Neural progenitor cell (in vitro differentiated cells): ENCODE data around the gene ATOH8. TPM values are rescaled to one million over a fixed set of nuclear protein-coding genes. Genes with fewer than 3 reads are reported as not detected.
A peak's percentile ranks its signal among the peaks of the same experiment; 100 is the strongest.

Experiments
- DNase-seq: peaks from one replicate; pipeline ENCODE4 v3.0.0-alpha.2; 2016; ENCODE audit warnings: low spot score
- H2AFZ ChIP-seq: fragments of 200-600 bp; sonication (generic); replicated peaks from 2 replicates; pipeline ENCODE4 v1.6.1; 2016; ENCODE audit warnings: antibody characterized with exemption
- H3F3A ChIP-seq: fragments of 200-600 bp; sonication (generic); 2 replicates; pipeline ENCODE4 v1.6.1; 2016; ENCODE audit warnings: antibody characterized with exemption, low read depth
- H3K27ac ChIP-seq: fragments of 200-600 bp; sonication (generic); 2 replicates; pipeline ENCODE4 v1.5.1; 2016; ENCODE audit warnings: mild to moderate bottlenecking
- H3K27me3 ChIP-seq: fragments of 200-600 bp; sonication (generic); 2 replicates; pipeline ENCODE4 v1.6.1; 2016; ENCODE audit warnings: mild to moderate bottlenecking, moderate library complexity
- H3K36me3 ChIP-seq: fragments of 200-600 bp; sonication (generic); 2 replicates; pipeline ENCODE4 v1.5.1; 2016
- H3K4me1 ChIP-seq: fragments of 200-600 bp; sonication (generic); 2 replicates; pipeline ENCODE4 v1.6.1; 2016; ENCODE audit warnings: mixed run types
- H3K4me2 ChIP-seq: fragments of 200-600 bp; sonication (generic); 2 replicates; pipeline ENCODE4 v1.6.1; 2016
- H3K4me3 ChIP-seq: fragments of 200-600 bp; sonication (generic); 2 replicates; pipeline ENCODE4 v1.5.1; 2016
- H3K79me2 ChIP-seq: fragments of 200-600 bp; sonication (generic); 2 replicates; pipeline ENCODE4 v1.6.1; 2016; ENCODE audit warnings: low read depth
- H3K9ac ChIP-seq: fragments of 200-600 bp; sonication (generic); 2 replicates; pipeline ENCODE4 v1.6.1; 2016
- H3K9me3 ChIP-seq: fragments of 200-600 bp; sonication (generic); 2 replicates; pipeline ENCODE4 v1.5.1; 2016; ENCODE audit warnings: low read depth
- H4K20me1 ChIP-seq: fragments of 200-600 bp; sonication (generic); 2 replicates; pipeline ENCODE4 v1.6.1; 2016; ENCODE audit warnings: low read depth
- H3K27ac Mint-ChIP-seq: 3 replicates; pipeline ENCODE4 v1.8.0; 2021; ENCODE audit warnings: mixed read lengths
- H3K27me3 Mint-ChIP-seq: 2 replicates; pipeline ENCODE4 v1.8.0; 2022; ENCODE audit warnings: low read depth, mild to moderate bottlenecking, inconsistent platforms, moderate library complexity, mixed read lengths; ENCODE audit not compliant: insufficient read depth
- H3K36me3 Mint-ChIP-seq: 3 replicates; pipeline ENCODE4 v1.8.0; 2021; ENCODE audit warnings: mixed read lengths
- H3K4me1 Mint-ChIP-seq: 3 replicates; pipeline ENCODE4 v1.8.0; 2021; ENCODE audit warnings: mixed read lengths
- H3K4me3 Mint-ChIP-seq: 3 replicates; pipeline ENCODE4 v1.8.0; 2021; ENCODE audit warnings: mild to moderate bottlenecking, moderate library complexity, mixed read lengths
- H3K9me3 Mint-ChIP-seq: 3 replicates; pipeline ENCODE4 v1.8.0; 2020; ENCODE audit warnings: mixed read lengths
- CTCF ChIP-seq: fragments of 200-600 bp; sonication (generic); IDR thresholded peaks from 2 replicates; pipeline ENCODE4 v1.5.1; 2017; ENCODE audit warnings: antibody characterized with exemption, mild to moderate bottlenecking
- EZH2 ChIP-seq: fragments of 200-600 bp; sonication (generic); IDR thresholded peaks from 2 replicates; pipeline ENCODE4 v1.6.1; 2017; ENCODE audit warnings: antibody characterized with exemption, mild to moderate bottlenecking, moderate library complexity
- EZH2phosphoT487 ChIP-seq: fragments of 200-600 bp; sonication (generic); IDR thresholded peaks from 2 replicates; pipeline ENCODE4 v1.6.1; 2017; ENCODE audit warnings: antibody characterized with exemption
- total RNA-seq: library from RNA; depleted of rRNA; stranded (reverse); fragments of >200 nt; gene quantifications from 2 replicates; pipeline ENCODE4 v1.2.3, GENCODE V29; 2015; ENCODE audit warnings: low replicate concordance

Gene ATOH8
- total RNA-seq, 1 donor from 2014 or later = not detected

GRCh38 chr2:85786865-85787264 lies 33.1 kb downstream of the ATOH8 start:
- H3K27me3 ChIP-seq = peaks cover 8% of the 10 kb centered on the region

DNA sequence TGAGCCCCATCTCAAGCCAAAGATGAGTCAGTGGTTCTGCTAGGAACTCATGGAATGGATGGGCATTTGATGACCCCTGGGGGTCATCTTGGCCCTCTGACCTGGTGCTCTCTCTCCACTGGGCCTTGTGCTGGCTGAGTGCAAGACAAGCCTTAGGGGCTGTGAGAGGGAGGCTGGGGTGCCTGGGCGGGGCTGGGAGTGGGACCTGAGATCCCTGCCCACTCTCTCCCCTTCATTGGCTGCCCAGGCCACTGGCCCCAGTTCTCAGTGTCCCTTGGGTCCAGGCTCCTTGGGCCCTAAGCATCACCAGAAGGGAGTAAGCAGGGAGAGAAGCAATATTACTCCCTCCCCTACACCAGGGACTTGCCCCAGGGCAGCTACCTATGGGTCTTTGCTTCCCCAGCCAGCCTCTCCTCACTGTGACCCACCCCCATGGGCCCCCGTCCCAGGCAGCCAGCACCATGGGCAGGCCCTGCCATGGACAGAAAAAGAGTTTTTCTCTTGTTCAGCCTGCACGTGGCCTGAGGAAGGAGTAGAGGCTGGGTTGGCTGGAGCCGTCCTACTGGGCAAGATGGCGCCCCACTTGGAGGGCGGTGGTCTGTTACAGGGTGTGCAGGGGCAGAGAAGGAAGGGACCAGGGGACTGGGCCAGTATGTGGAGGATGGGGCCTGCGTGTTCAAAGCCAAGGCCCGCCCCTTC lies 33.6 kb downstream of the ATOH8 start:
- H3K27ac Mint-ChIP-seq = peak overlapping the region; percentile 63
- no peaks in the 10 kb centered on the region for H3K9me3 Mint-ChIP-seq
- no peak overlapping the region for H3K4me2 ChIP-seq
- H3K9ac ChIP-seq = no peak overlapping the region
- H3K4me3 Mint-ChIP-seq = no peak overlapping the region
- TF ChIP-seq CTCF (no peak), EZH2phosphoT487 (no peak), EZH2 (no peak)
- H3K27me3 ChIP-seq = peaks cover 8% of the 10 kb centered on the region
- H3F3A ChIP-seq = peaks cover 6% of the 10 kb centered on the region
- H3K36me3 ChIP-seq = no peaks in the 10 kb centered on the region
- H3K27ac ChIP-seq = no peak overlapping the region
- H3K9me3 ChIP-seq = no peaks in the 10 kb centered on the region
- peaks cover 48% of the 10 kb centered on the region for H3K4me1 Mint-ChIP-seq
- no peak overlapping the region for H3K4me3 ChIP-seq
- peaks cover 5% of the 10 kb centered on the region for H3K36me3 Mint-ChIP-seq
- H3K79me2 ChIP-seq = no peaks in the 10 kb centered on the region
- peaks cover 4% of the 10 kb centered on the region for H3K27me3 Mint-ChIP-seq
- DNase-seq = no peak
- no peaks in the 10 kb centered on the region for H3K4me1 ChIP-seq
- no peak overlapping the region for H2AFZ ChIP-seq
- no peaks in the 10 kb centered on the region for H4K20me1 ChIP-seq

More at GRCh38 chr2:85786865-85787264, 33.1 kb downstream of the ATOH8 start:
- H3K4me3 ChIP-seq = no peak overlapping the region
- peaks cover 6% of the 10 kb centered on the region for H3F3A ChIP-seq
- no peaks in the 10 kb centered on the region for H3K79me2 ChIP-seq
- H3K36me3 Mint-ChIP-seq = peaks cover 8% of the 10 kb centered on the region
- no peak overlapping the region for H3K9ac ChIP-seq
- no peaks in the 10 kb centered on the region for H3K9me3 Mint-ChIP-seq
- H3K36me3 ChIP-seq = no peaks in the 10 kb centered on the region
- no peaks in the 10 kb centered on the region for H3K4me1 ChIP-seq
- TF ChIP-seq CTCF (no peak), EZH2phosphoT487 (no peak), EZH2 (no peak)
- H3K27ac ChIP-seq = no peak overlapping the region
- peaks cover 4% of the 10 kb centered on the region for H3K27me3 Mint-ChIP-seq
- H3K9me3 ChIP-seq = no peaks in the 10 kb centered on the region
- no peaks in the 10 kb centered on the region for H4K20me1 ChIP-seq
- H3K27ac Mint-ChIP-seq = no peak overlapping the region
- H3K4me1 Mint-ChIP-seq = peaks cover 42% of the 10 kb centered on the region
- DNase-seq = no peak
- no peak overlapping the region for H3K4me2 ChIP-seq
- no peak overlapping the region for H3K4me3 Mint-ChIP-seq
- no peak overlapping the region for H2AFZ ChIP-seq

DNA sequence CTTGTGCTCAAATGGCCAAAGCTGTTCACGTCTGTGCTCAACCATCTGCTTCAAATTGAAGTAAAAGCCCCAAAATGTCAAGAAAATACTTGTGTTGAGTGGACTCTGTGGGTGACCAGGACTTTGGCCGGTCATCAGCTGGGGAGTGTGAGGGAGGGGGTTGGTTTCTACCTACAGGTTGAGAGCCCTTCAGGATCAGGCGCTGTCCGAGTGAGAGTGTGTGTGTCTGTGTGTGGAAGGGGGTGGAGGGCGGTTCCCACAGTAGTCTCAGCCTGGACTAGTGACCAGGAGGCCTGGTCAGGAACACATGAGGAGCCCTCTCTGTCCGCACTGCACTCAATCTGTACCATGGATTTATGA lies 34.2 kb downstream of the ATOH8 start:
- no peak for DNase-seq

More for the DNA sequence above, 34.2 kb downstream of the ATOH8 start:
- Mint-ChIP-seq H3K36me3 (peaks cover 3% of the 10 kb centered on the region), H3K27ac (peak overlapping the region; percentile 63), H3K4me1 (peaks cover 53% of the 10 kb centered on the region), H3K27me3 (peaks cover 8% of the 10 kb centered on the region), H3K9me3 (no peaks in the 10 kb centered on the region), H3K4me3 (no peak overlapping the region)
- Histone ChIP-seq H3K79me2 (no peaks in the 10 kb centered on the region), H3F3A (peaks cover 6% of the 10 kb centered on the region), H3K9ac (no peak overlapping the region), H3K4me2 (no peak overlapping the region), H3K4me3 (no peak overlapping the region), H4K20me1 (no peaks in the 10 kb centered on the region), H3K27ac (no peak overlapping the region), H3K27me3 (peaks cover 8% of the 10 kb centered on the region), H3K4me1 (no peaks in the 10 kb centered on the region), H2AFZ (no peak overlapping the region), H3K9me3 (no peaks in the 10 kb centered on the region), H3K36me3 (no peaks in the 10 kb centered on the region)
- TF ChIP-seq EZH2 (no peak), CTCF (no peak)
